BLaER1 (cell line): Measurements from ENCODE around the gene FLNC.

Source experiments
- H3K27ac ChIP-seq: shearing (Covaris generic); formaldehyde crosslinking; 2 replicates; pipeline ENCODE4 v1.8.1; 2022
- H3K27me3 ChIP-seq: shearing (Covaris generic); formaldehyde crosslinking; 2 replicates; pipeline ENCODE4 v1.8.1; 2022
- H3K36me3 ChIP-seq: shearing (Covaris generic); formaldehyde crosslinking; 2 replicates; pipeline ENCODE4 v1.8.1; 2022
- H3K4me1 ChIP-seq: shearing (Covaris generic); formaldehyde crosslinking; 2 replicates; pipeline ENCODE4 v1.8.1; 2022
- H3K4me2 ChIP-seq: shearing (Covaris generic); formaldehyde crosslinking; 2 replicates; pipeline ENCODE4 v1.8.1; 2022
- H3K4me3 ChIP-seq: shearing (Covaris generic); formaldehyde crosslinking; 2 replicates; pipeline ENCODE4 v1.8.1; 2022
- H3K9ac ChIP-seq: shearing (Covaris generic); formaldehyde crosslinking; 2 replicates; pipeline ENCODE4 v1.8.1; 2022
- H3K9me3 ChIP-seq: shearing (Covaris generic); formaldehyde crosslinking; 2 replicates; pipeline ENCODE4 v1.8.1; 2022
- H4K20me1 ChIP-seq: shearing (Covaris generic); formaldehyde crosslinking; 2 replicates; pipeline ENCODE4 v1.8.1; 2022
- Cebpa-rat ChIP-seq: shearing (Covaris generic); IDR thresholded peaks from 2 replicates; pipeline ENCODE4 v1.8.1; 2022

The FLNC gene

GRCh38 chr7:128862571-128863432, 32.6 kb downstream of the FLNC start, which contains the start of gene ATP6V1F:
Gene ATP6V1F (plus strand): TSS chr7:128862856. CDS start chr7:128862905, 49 bp downstream.
- peak within 1 kb of the TSS; percentile 81 for H3K27ac ChIP-seq
- TF ChIP-seq Cebpa-rat: no peak

GRCh38 chr7:128863433-128863989, 33.3 kb downstream of the FLNC start:
- peaks cover 41% of the 10 kb centered on the region for H3K4me1 ChIP-seq
- peak overlapping the region; percentile 92 for H3K4me2 ChIP-seq
- H4K20me1 ChIP-seq: peaks cover 49% of the 10 kb centered on the region
- H3K4me3 ChIP-seq: peak overlapping the region; percentile 90
- H3K9ac ChIP-seq: peak overlapping the region; percentile 88
- no peaks in the 10 kb centered on the region for H3K9me3 ChIP-seq
- no peak for TF ChIP-seq Cebpa-rat
- peak overlapping the region; percentile 81 for H3K27ac ChIP-seq
- peaks cover 15% of the 10 kb centered on the region for H3K27me3 ChIP-seq
- peaks cover 19% of the 10 kb centered on the region for H3K36me3 ChIP-seq

More at GRCh38 chr7:128862571-128863432, 32.6 kb downstream of the FLNC start, which contains the start of gene ATP6V1F:
- Histone ChIP-seq H3K4me2 (peak within 1 kb of the TSS; percentile 92), H3K4me3 (peak within 1 kb of the TSS; percentile 90), H3K9me3 (no peaks in the 10 kb centered on the region), H3K9ac (peak within 1 kb of the TSS; percentile 88), H3K36me3 (peaks cover 19% of the 10 kb centered on the region), H3K4me1 (peaks cover 39% of the 10 kb centered on the region), H3K27me3 (peaks cover 8% of the 10 kb centered on the region), H4K20me1 (peaks cover 42% of the 10 kb centered on the region)

- Histone ChIP-seq H3K27ac (no peak overlapping the region), H4K20me1 (peaks cover 67% of the 10 kb centered on the region), H3K9ac (no peak overlapping the region), H3K36me3 (peaks cover 19% of the 10 kb centered on the region), H3K4me2 (no peak overlapping the region), H3K4me1 (peaks cover 39% of the 10 kb centered on the region), H3K9me3 (no peaks in the 10 kb centered on the region), H3K4me3 (no peak overlapping the region), H3K27me3 (peaks cover 33% of the 10 kb centered on the region)
- TF ChIP-seq Cebpa-rat: no peak
Measured at GRCh38 chr7:128865303-128865702, 35.1 kb downstream of the FLNC start.

GRCh38 chr7:128865996-128866877, 36.0 kb downstream of the FLNC start:
- no peak for TF ChIP-seq Cebpa-rat
- Histone ChIP-seq H4K20me1 (peaks cover 71% of the 10 kb centered on the region), H3K9me3 (no peaks in the 10 kb centered on the region)

GRCh38 chr7:128867241-128867640, 37.0 kb downstream of the FLNC start:
- Histone ChIP-seq H4K20me1 (peaks cover 71% of the 10 kb centered on the region), H3K9me3 (no peaks in the 10 kb centered on the region), H3K4me2 (no peak overlapping the region), H3K36me3 (peaks cover 19% of the 10 kb centered on the region), H3K4me3 (no peak overlapping the region), H3K4me1 (peaks cover 43% of the 10 kb centered on the region), H3K27me3 (peaks cover 42% of the 10 kb centered on the region), H3K9ac (no peak overlapping the region), H3K27ac (no peak overlapping the region)
- TF ChIP-seq Cebpa-rat: no peak

More at GRCh38 chr7:128865996-128866877, 36.0 kb downstream of the FLNC start:
- Histone ChIP-seq H3K4me3 (no peak overlapping the region), H3K9ac (no peak overlapping the region), H3K27ac (no peak overlapping the region), H3K4me1 (peaks cover 44% of the 10 kb centered on the region), H3K4me2 (no peak overlapping the region), H3K36me3 (peaks cover 19% of the 10 kb centered on the region), H3K27me3 (peaks cover 42% of the 10 kb centered on the region)

GRCh38 chr7:128867842-128868623, 37.8 kb downstream of the FLNC start:
- Histone ChIP-seq H3K9ac (no peak overlapping the region), H3K27me3 (peaks cover 42% of the 10 kb centered on the region), H3K36me3 (peaks cover 19% of the 10 kb centered on the region), H3K4me1 (peaks cover 42% of the 10 kb centered on the region), H4K20me1 (peaks cover 71% of the 10 kb centered on the region), H3K27ac (no peak overlapping the region), H3K4me2 (peak overlapping the region; percentile 99; the same call in 1 of the 2 replicates), H3K4me3 (no peak overlapping the region), H3K9me3 (no peaks in the 10 kb centered on the region)
- no peak for TF ChIP-seq Cebpa-rat

GRCh38 chr7:128868624-128869137, 38.5 kb downstream of the FLNC start:
- Histone ChIP-seq H3K4me1 (peaks cover 40% of the 10 kb centered on the region), H3K27ac (0 out of 2 replicates have a peak overlapping the region, but pooled peaks have one; percentile 60), H3K4me2 (peak overlapping the region; percentile 99), H4K20me1 (peaks cover 68% of the 10 kb centered on the region), H3K27me3 (peaks cover 42% of the 10 kb centered on the region), H3K9me3 (no peaks in the 10 kb centered on the region), H3K36me3 (peaks cover 19% of the 10 kb centered on the region), H3K9ac (peak overlapping the region; percentile 76), H3K4me3 (peak overlapping the region; percentile 74)
- no peak for TF ChIP-seq Cebpa-rat

GRCh38 chr7:128869138-128869943, 39.1 kb downstream of the FLNC start:
- H3K9me3 ChIP-seq: no peaks in the 10 kb centered on the region
- H3K27me3 ChIP-seq: peaks cover 42% of the 10 kb centered on the region
- peak overlapping the region; percentile 74 for H3K4me3 ChIP-seq
- peak overlapping the region; percentile 60 for H3K27ac ChIP-seq
- peak overlapping the region; percentile 99 for H3K4me2 ChIP-seq
- H4K20me1 ChIP-seq: peaks cover 61% of the 10 kb centered on the region
- H3K9ac ChIP-seq: peak overlapping the region; percentile 76
- peaks cover 19% of the 10 kb centered on the region for H3K36me3 ChIP-seq
- H3K4me1 ChIP-seq: peaks cover 33% of the 10 kb centered on the region
- no peak for TF ChIP-seq Cebpa-rat
